ENCODE results near the gene DOHH. TPM values are rescaled to one million over a fixed set of nuclear protein-coding genes. Genes with fewer than 3 reads are reported as not detected.
A peak's percentile ranks its signal among the peaks of the same experiment; 100 is the strongest.

Gene DOHH
- total and polyA plus RNA-seq, 9 of the 15 experiments (the other 6 are each of a cell fraction or from before 2014, with no cell fraction given): 0.14 to 47.2 (median 5.1) TPM

GRCh38 chr19:3477506-3477905 lies 23.0 kb downstream of the DOHH start (continued):
- TF ChIP-seq E2F8 (IDR thresholded peaks at IDR 0.05; ENCODE audit: low read depth, partially characterized antibody) (no peak), MTA2 (IDR thresholded peaks at IDR 0.05; ENCODE audit: low read depth) (peak; percentile 57), POLR2AphosphoS2 (IDR thresholded peaks at IDR 0.05; ENCODE audit: low read length) (no peak), ZNF263 (CRISPR knock-in tag; IDR thresholded peaks at IDR 0.05; ENCODE audit: borderline replicate concordance) (no peak), ZNF133 (CRISPR knock-in tag; IDR thresholded peaks at IDR 0.05) (no peak), SAFB (IDR thresholded peaks at IDR 0.05; ENCODE audit: borderline replicate concordance, low read depth, low read length) (peak; percentile 76; the same call in 1 of the 2 replicates), EGR1 (conservative IDR thresholded peaks at IDR 0.05) (peak; percentile 95), BCL6 (CRISPR knock-in tag; IDR thresholded peaks at IDR 0.05) (no peak), KDM4B (IDR thresholded peaks at IDR 0.05; ENCODE audit: borderline replicate concordance in 2 of 2, low read depth in 1 of 2) (no peak), ZNF146 (CRISPR knock-in tag; IDR thresholded peaks at IDR 0.05; ENCODE audit: unreplicated experiment) (no peak), BRCA1 (IDR thresholded peaks at IDR 0.05) (no peak), BRCA1 (CRISPR knock-in tag; IDR thresholded peaks at IDR 0.05) (no peak), HNRNPL (IDR thresholded peaks at IDR 0.05; ENCODE audit: low read depth, low read length) (0 out of 2 replicates have a peak, but pooled peaks have one; percentile 0), KHSRP (IDR thresholded peaks at IDR 0.05) (no peak), CBFA2T2 (conservative IDR thresholded peaks at IDR 0.05) (no peak), MTA3 (IDR thresholded peaks at IDR 0.05; ENCODE audit: borderline replicate concordance) (no peak), HDAC1 (IDR thresholded peaks at IDR 0.05) (peak in 1 of 2 experiments; percentile 70; a peak in 1 of 4 replicates), HDGF (IDR thresholded peaks at IDR 0.05) (no peak), JUN (IDR thresholded peaks at IDR 0.05; ENCODE audit: borderline replicate concordance, low read depth, low read length) (no peak), JUN (CRISPR knock-in tag; IDR thresholded peaks at IDR 0.05; ENCODE audit: borderline replicate concordance) (no peak)
